HFF-Myc (cell line): ENCODE data around the gene VSTM2B.

Source experiments
- DNase-seq: peaks from one replicate; pipeline ENCODE4 v3.0.0-alpha.2; 2011; ENCODE audit warnings: low read depth; ENCODE audit errors: extremely low read depth
- H3K4me3 ChIP-seq: replicated peaks from 2 replicates; pipeline ENCODE4 v1.5.1; 2011; ENCODE audit warnings: low read depth, mild to moderate bottlenecking, control low read depth, low read length
- TF ChIP-seq, protein P1 (sequence below): IDR thresholded peaks from 2 replicates; pipeline ENCODE4 v1.5.1; 2012; ENCODE audit warnings: mild to moderate bottlenecking, low read depth, low read length, control low read depth; ENCODE audit errors: missing control alignments

VSTM2B gene

GRCh38 chr19:29526730-29527499 is 1.1 kb downstream of the VSTM2B start:
- H3K4me3 ChIP-seq, result no peak overlapping the region
- TF ChIP-seq, protein P1, sequence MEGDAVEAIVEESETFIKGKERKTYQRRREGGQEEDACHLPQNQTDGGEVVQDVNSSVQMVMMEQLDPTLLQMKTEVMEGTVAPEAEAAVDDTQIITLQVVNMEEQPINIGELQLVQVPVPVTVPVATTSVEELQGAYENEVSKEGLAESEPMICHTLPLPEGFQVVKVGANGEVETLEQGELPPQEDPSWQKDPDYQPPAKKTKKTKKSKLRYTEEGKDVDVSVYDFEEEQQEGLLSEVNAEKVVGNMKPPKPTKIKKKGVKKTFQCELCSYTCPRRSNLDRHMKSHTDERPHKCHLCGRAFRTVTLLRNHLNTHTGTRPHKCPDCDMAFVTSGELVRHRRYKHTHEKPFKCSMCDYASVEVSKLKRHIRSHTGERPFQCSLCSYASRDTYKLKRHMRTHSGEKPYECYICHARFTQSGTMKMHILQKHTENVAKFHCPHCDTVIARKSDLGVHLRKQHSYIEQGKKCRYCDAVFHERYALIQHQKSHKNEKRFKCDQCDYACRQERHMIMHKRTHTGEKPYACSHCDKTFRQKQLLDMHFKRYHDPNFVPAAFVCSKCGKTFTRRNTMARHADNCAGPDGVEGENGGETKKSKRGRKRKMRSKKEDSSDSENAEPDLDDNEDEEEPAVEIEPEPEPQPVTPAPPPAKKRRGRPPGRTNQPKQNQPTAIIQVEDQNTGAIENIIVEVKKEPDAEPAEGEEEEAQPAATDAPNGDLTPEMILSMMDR, result no peak
- DNase-seq, result no peak

DNA sequence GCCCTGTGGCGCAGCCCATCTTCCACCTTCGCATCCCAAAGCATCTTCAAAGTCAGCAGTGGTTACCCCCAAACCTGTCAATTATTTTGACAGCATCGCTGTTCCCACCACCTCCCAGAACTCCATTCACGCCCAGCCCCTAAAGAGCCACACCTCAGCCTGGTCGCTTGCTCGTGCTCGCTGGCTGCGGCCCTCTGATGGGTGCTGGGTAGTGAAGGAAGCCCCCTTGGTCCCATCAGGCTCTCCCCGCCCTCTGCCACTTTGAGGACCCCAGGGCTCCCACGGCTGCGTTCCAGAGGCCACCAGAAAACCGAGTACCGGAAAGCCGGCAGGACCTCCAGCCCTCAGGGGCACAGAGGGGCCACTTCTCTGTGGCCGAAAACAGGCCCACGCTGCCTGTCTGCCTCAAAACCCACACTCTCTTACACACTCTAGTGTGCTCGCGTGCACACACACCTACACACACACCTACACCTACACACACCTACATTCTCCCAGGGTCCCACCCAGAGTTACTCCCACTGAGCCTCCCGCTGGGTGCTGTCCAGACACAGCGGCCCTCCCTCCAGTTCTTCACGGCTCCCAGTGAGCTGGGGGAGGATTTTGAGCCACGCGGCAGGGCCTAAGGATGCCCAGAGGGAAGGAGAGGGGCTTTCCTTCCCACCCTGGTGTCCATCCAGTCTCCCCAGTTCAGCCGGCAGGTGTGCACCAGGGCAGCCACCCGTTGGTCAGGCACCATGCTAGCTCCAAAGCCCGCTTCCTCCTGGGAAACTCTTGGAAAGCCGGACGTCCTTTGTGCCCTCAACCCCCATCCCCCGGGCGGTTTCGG is 1.9 kb downstream of the VSTM2B start:
- DNase-seq, result no peak
- TF ChIP-seq, protein P1, result no peak
- H3K4me3 ChIP-seq, result no peak overlapping the region

DNA sequence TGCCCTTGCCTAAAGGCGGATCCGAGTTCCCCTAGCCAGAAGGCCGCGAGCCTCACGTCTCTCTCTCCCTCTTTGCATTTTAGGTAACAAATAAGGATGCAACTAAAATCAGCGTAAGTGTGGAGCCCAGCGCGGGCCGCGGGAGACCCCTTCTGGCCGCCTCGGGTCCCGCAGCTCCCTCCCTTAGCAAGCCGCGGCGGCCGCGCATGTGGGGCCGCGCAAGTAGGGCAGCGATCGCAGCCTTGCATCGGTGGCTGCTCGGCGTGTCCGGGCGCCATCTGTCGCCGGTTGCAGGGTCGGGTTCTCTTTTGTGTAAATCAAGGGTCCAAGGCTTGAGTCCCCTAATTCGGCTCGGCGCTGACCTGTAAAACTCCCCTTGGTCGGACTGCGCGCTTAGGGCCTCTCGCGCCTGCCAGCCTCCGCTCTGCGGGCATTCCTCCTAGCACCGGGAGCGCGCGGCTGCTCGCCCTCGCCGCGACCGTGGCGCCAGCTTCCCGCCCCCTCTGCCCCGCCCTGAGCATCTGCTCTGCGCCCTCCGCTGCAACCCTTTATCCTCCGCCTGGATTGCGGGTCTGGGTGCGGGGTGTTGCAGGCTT is 2.7 kb downstream of the VSTM2B start:
- TF ChIP-seq, protein P1, result peak; percentile 85
- H3K4me3 ChIP-seq, result peak overlapping the region; percentile 14
- peak; percentile 9 for DNase-seq

GRCh38 chr19:29528946-29529645 is 3.3 kb downstream of the VSTM2B start:
- DNase-seq, result no peak
- H3K4me3 ChIP-seq, result no peak overlapping the region
- TF ChIP-seq, protein P1, result no peak

GRCh38 chr19:29529646-29530539 is 4.1 kb downstream of the VSTM2B start:
- TF ChIP-seq, protein P1, result no peak
- no peak for DNase-seq
- no peak overlapping the region for H3K4me3 ChIP-seq
